Measurements from ENCODE around the gene PHACTR1.
"Not testable (repeated sequence)": the region's sequence is repeated elsewhere in the genome, so short reads cannot be mapped to it uniquely, and the experiment has no call there.

PHACTR1 gene

DNA sequence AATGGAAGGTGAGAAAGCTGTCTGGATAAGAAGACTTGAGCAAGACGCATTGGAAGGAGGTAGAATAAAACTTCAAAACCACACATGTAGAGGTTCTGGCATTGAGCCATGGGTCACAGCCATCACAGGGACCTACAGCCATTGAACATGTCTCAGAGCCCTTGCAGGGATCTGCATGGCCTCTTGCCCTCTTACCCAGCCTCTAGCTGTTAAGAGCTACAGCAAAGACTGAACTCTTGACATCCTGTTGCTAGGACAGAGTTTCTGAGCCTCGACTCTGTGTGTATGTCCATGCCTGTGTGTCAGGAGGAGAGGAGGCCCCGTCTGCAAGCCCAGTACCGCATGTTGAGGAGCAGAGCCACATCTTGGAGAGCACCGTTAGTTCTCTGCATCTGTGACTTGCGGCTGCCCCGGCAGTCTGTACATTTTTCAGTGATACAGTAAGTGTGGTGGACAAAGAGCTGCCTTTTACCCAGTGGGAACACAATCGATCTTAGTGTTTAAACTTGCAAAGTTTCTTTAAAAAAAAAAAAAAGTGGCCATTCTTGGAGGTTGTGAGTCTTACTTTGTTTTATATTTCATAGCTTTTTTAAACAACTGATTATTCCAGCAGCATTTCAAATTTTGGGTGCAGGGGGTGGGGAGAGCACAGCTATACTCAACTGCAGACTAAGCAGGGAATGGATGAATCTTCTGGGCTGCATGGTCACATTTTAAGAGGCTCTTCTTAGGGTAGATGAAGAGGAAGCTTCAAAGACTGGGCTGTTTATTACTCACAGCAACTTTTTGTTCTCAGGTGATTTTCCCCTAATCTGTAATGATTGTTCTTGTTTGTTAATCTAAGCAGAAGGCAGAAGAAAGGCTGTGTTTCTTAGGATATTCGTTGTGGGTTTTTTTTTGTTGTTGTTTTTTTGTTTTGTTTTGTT is 523.2 kb downstream of the PHACTR1 start:
- Histone ChIP-seq H3K4me3 (ENCODE audit: low read depth in 1 of 2, low read length in 1 of 2) (no peak overlapping the region), H3K27me3 (no peaks in the 10 kb centered on the region)

DNA sequence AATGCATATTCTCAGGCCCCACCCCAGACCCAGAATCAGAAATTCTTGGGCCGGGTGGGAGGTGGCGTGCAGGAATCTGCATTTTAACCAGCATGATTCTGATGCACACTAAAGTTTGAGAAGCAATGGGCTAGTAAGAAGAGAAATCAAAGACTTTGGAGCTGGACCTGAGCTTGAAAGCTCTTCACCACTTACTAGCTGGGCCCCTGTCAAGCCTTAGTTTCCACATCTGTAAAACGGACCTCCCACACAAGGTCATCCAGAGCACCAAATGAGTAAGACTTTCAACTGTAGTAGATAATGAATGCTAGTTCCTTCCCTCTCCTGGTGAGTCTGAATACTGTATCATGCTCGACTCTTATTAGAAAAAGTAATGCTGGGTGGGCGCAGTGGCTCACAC is 524.8 kb downstream of the PHACTR1 start:
- Histone ChIP-seq H3K4me3 (ENCODE audit: low read depth in 1 of 2, low read length in 1 of 2) (no peak overlapping the region), H3K9me3 (no peaks in the 10 kb centered on the region), H3K27ac (no peak overlapping the region), H3K4me1 (ENCODE audit: control insufficient read depth in 1 of 2, insufficient read depth in 1 of 2, low read depth in 1 of 2, low read length in 1 of 2) (no peaks in the 10 kb centered on the region), H3K27me3 (no peaks in the 10 kb centered on the region), H3K36me3 (no peaks in the 10 kb centered on the region)
- TF ChIP-seq, protein P1, sequence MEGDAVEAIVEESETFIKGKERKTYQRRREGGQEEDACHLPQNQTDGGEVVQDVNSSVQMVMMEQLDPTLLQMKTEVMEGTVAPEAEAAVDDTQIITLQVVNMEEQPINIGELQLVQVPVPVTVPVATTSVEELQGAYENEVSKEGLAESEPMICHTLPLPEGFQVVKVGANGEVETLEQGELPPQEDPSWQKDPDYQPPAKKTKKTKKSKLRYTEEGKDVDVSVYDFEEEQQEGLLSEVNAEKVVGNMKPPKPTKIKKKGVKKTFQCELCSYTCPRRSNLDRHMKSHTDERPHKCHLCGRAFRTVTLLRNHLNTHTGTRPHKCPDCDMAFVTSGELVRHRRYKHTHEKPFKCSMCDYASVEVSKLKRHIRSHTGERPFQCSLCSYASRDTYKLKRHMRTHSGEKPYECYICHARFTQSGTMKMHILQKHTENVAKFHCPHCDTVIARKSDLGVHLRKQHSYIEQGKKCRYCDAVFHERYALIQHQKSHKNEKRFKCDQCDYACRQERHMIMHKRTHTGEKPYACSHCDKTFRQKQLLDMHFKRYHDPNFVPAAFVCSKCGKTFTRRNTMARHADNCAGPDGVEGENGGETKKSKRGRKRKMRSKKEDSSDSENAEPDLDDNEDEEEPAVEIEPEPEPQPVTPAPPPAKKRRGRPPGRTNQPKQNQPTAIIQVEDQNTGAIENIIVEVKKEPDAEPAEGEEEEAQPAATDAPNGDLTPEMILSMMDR (IDR thresholded peaks at IDR 0.05), result no peak

More for the DNA sequence above, 523.2 kb downstream of the PHACTR1 start:
- H3K9me3 ChIP-seq, result no peaks in the 10 kb centered on the region
- H3K4me1 ChIP-seq (ENCODE audit: control insufficient read depth in 1 of 2, insufficient read depth in 1 of 2, low read depth in 1 of 2, low read length in 1 of 2), result no peaks in the 10 kb centered on the region
- H3K27ac ChIP-seq, result no peak overlapping the region
- TF ChIP-seq, protein P1 (IDR thresholded peaks at IDR 0.05), result no peak
- H3K36me3 ChIP-seq, result no peaks in the 10 kb centered on the region

DNA sequence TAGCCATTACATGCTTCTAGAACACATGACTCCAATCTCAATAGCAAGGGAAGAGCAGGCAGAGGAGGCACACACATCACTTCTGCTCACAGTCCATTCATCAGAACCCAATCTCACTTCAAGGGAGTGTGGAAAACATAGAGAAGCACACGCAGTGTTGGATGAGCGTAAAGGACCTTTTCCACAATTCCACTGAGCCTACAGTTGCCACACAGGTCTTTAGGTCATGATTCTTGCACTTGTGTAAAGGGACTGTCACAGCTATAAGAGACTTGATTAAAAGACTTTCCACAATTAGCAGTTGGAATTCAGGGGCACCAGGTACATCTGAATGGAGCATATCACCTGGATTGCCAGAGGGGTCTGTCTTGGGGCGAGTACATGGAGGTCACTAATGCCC is 525.6 kb downstream of the PHACTR1 start:
- Histone ChIP-seq H3K36me3 (no peaks in the 10 kb centered on the region), H3K27ac (no peak overlapping the region), H3K27me3 (no peaks in the 10 kb centered on the region), H3K4me1 (ENCODE audit: control insufficient read depth in 1 of 2, insufficient read depth in 1 of 2, low read depth in 1 of 2, low read length in 1 of 2) (no peaks in the 10 kb centered on the region), H3K4me3 (ENCODE audit: low read depth in 1 of 2, low read length in 1 of 2) (no peak overlapping the region), H3K9me3 (no peaks in the 10 kb centered on the region)
- TF ChIP-seq, protein P1 (IDR thresholded peaks at IDR 0.05), result no peak

DNA sequence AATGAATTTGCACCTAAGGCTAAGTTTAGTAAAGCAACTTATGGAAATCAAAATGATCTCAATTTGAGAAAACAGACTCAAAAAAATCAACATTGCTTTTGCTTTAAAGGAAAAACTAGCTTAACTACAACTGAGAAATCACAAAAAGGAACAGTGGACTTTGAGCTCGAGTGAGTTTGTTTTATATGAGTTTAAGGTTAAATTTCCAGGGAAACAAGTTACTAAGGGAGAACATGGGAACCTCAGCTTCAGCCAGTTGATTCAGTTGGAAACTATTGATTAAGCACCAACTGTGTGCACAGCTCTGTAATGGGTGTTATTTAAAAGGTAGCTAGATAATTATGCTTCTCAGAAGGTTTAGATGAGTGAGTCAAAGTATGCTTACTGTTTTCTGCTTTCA is 526.0 kb downstream of the PHACTR1 start:
- Histone ChIP-seq H3K9me3 (no peaks in the 10 kb centered on the region), H3K27me3 (no peaks in the 10 kb centered on the region), H3K36me3 (no peaks in the 10 kb centered on the region), H3K27ac (no peak overlapping the region), H3K4me1 (ENCODE audit: control insufficient read depth in 1 of 2, insufficient read depth in 1 of 2, low read depth in 1 of 2, low read length in 1 of 2) (no peaks in the 10 kb centered on the region), H3K4me3 (ENCODE audit: low read depth in 1 of 2, low read length in 1 of 2) (no peak overlapping the region)
- TF ChIP-seq, protein P1 (IDR thresholded peaks at IDR 0.05), result no peak

DNA sequence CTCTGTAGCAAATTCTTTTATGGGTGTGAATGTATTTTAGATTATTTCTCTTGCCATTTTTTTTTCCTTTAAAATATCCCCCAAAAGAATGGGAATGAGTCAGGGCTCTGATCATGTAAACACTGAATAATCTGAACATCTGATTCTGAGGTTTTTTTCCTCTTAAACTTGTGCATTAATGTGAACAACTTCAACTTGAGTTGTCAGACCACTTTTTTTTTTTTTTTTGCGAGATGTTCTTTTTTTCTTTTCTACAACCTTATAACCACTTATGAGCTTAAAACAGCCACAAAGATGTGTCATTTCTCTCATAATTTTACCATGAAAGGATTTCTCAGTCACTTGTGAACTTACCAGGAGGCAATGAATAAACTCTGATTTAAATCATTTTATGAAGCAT is 526.5 kb downstream of the PHACTR1 start:
- Histone ChIP-seq H3K4me3 (ENCODE audit: low read depth in 1 of 2, low read length in 1 of 2) (no peak overlapping the region), H3K27ac (no peak overlapping the region), H3K4me1 (ENCODE audit: control insufficient read depth in 1 of 2, insufficient read depth in 1 of 2, low read depth in 1 of 2, low read length in 1 of 2) (no peaks in the 10 kb centered on the region), H3K27me3 (no peaks in the 10 kb centered on the region), H3K36me3 (no peaks in the 10 kb centered on the region), H3K9me3 (no peaks in the 10 kb centered on the region)
- TF ChIP-seq, protein P1 (IDR thresholded peaks at IDR 0.05), result no peak

DNA sequence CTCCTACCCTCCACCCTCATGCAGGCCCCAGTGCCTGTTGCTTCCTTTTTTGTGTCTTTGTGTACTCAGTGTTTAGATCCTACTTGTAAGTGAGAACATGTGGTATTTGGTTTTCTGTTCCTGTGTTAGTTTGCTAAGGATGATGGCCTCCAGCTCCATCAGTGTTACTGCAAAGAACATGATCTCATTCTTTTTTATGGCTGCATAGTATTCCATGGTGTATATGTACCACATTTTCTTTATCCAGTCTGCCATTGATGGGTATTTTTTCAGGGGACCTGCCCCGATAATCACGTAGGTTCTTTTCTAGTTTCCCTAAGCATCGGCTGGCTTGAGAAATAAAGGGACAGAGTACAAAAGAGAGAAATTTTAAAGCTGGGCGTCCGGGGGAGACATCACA is 527.2 kb downstream of the PHACTR1 start:
- not testable (repeated sequence) for H3K27me3 ChIP-seq; H3K9me3 ChIP-seq; H3K4me1 ChIP-seq (ENCODE audit: control insufficient read depth in 1 of 2, insufficient read depth in 1 of 2, low read depth in 1 of 2, low read length in 1 of 2); H3K4me3 ChIP-seq (ENCODE audit: low read depth in 1 of 2, low read length in 1 of 2); H3K36me3 ChIP-seq; H3K27ac ChIP-seq
